K562 (cell line): Measurements from ENCODE around the gene IMP4. TPM values are rescaled to one million over a fixed set of nuclear protein-coding genes. Genes with fewer than 3 reads are reported as not detected.

Source experiments
- ATAC-seq: fragments of 200-7000 bp; cut with Tn5 transposase; 3 replicates; pipeline ENCODE4 v1.9.1; 2020; ENCODE audit warnings: moderate library complexity
- BruUV-seq: library from RNA; stranded (reverse); fragments of 400-500 nt; replicated peaks from 2 replicates; lab custom pipeline; 2021; lab: Mats Ljungman, UMichigan
- CTCF ChIA-PET: fragments of 300-600 bp; formaldehyde crosslinking; extraction: SDS; loops from one replicate; lab custom pipeline; 2021; ENCODE audit warnings: low intra/inter-chr PET ratio; lab: Yijun Ruan, JAX
- POLR2A ChIA-PET: fragments of 300-600, 350-650 bp; sonication (Branson Sonifier 250); formaldehyde crosslinking; extraction: SDS; loops from one replicate; lab custom pipeline; 2021; ENCODE audit warnings: antibody characterized with exemption, inconsistent platforms; lab: Yijun Ruan, JAX
- DNase-seq, 4 experiments: peaks; one replicate each; pipeline versions ENCODE4 v3.0.0 to v3.0.0-alpha.2; 2011 to 2018; ENCODE audit warnings: low spot score in 3 of 4, mixed read lengths in 3 of 4; ENCODE audit errors: extremely low read depth in 1 of 4
- FAIRE-seq: peaks from 2 replicates; lab custom pipeline; 2011; peaks lifted over from hg19 to GRCh38; lab: Jason Lieb, UNC
- H2AFZ ChIP-seq: 2 replicates; pipeline ENCODE4 v1.6.0; 2011; ENCODE audit warnings: low read depth, low read length, control low read depth, inconsistent platforms
- H3K27ac ChIP-seq: fragments of 200-600 bp; 3 replicates; pipeline ENCODE4 v1.8.0; 2011; ENCODE audit warnings: low read depth, mild to moderate bottlenecking, control low read depth, inconsistent platforms, low read length, moderate library complexity, mixed read lengths; ENCODE audit errors: extremely low read depth
- H3K27me3 ChIP-seq, 2 experiments: fragments of 300-600 bp in 1 of 2; 2 replicates in 1 of 2; 3 replicates in 1 of 2; pipeline versions ENCODE4 v1.6.0 to v1.8.0; 2011; ENCODE audit warnings: inconsistent platforms in 2 of 2, low read length in 2 of 2, mild to moderate bottlenecking in 1 of 2, mixed read lengths in 1 of 2, moderate library complexity in 1 of 2; ENCODE audit not compliant: control insufficient read depth in 2 of 2, insufficient read depth in 2 of 2
- H3K36me3 ChIP-seq: fragments of 300-600 bp; 3 replicates; pipeline ENCODE4 v1.8.0; 2011; ENCODE audit warnings: mild to moderate bottlenecking, low read length, inconsistent platforms; ENCODE audit not compliant: control insufficient read depth, insufficient read depth
- H3K4me1 ChIP-seq, 2 experiments: fragments of 200-600 bp in 1 of 2; replicated peaks in 1 of 2; 2 replicates in 1 of 2; 3 replicates in 1 of 2; pipeline versions ENCODE4 v1.5.1 to v1.8.0; 2011; ENCODE audit warnings: inconsistent platforms in 2 of 2, low read length in 2 of 2, mild to moderate bottlenecking in 1 of 2, mixed read lengths in 1 of 2, moderate library complexity in 1 of 2; ENCODE audit not compliant: control insufficient read depth in 2 of 2, insufficient read depth in 2 of 2
- H3K4me2 ChIP-seq: 2 replicates; pipeline ENCODE4 v1.6.1; 2011; ENCODE audit warnings: low read length, control low read depth, inconsistent platforms, mixed read lengths; ENCODE audit not compliant: insufficient read depth
- H3K4me3 ChIP-seq: fragments of 200-600 bp; sonication (generic), shearing (Covaris generic); 2 replicates; pipeline ENCODE4 v1.5.1; 2016; ENCODE audit warnings: control low read depth, inconsistent platforms
- H3K79me2 ChIP-seq: fragments of 200-600 bp; 3 replicates; pipeline ENCODE4 v1.8.0; 2011; ENCODE audit warnings: low read length, inconsistent platforms; ENCODE audit not compliant: control insufficient read depth, insufficient read depth
- H3K9ac ChIP-seq, 2 experiments: 2 replicates each; pipeline versions ENCODE4 v1.6.0 to v1.6.1; 2011; ENCODE audit warnings: low read depth in 2 of 2, low read length in 2 of 2, control low read depth in 1 of 2, inconsistent platforms in 1 of 2, mild to moderate bottlenecking in 1 of 2, mixed read lengths in 1 of 2; ENCODE audit not compliant: insufficient read depth in 1 of 2
- H3K9me1 ChIP-seq: one replicate; pipeline ENCODE4 v1.6.0; 2011; ENCODE audit warnings: inconsistent platforms, mild to moderate bottlenecking, low read length, moderate library complexity; ENCODE audit not compliant: control insufficient read depth, insufficient read depth
- H3K9me3 ChIP-seq: replicated peaks from 2 replicates; pipeline ENCODE4 v1.5.1; 2011; ENCODE audit warnings: low read depth, low read length, inconsistent platforms; ENCODE audit not compliant: control insufficient read depth, insufficient read depth
- H4K20me1 ChIP-seq: replicated peaks from 2 replicates; pipeline ENCODE4 v1.6.1; 2011; ENCODE audit warnings: low read length, inconsistent platforms, mixed read lengths; ENCODE audit not compliant: control insufficient read depth, insufficient read depth
- JUN ChIP-seq, 2 experiments: sonication (generic) in 1 of 2; formaldehyde crosslinking in 1 of 2; IDR thresholded peaks; 2 replicates each; pipeline versions ENCODE4 v1.6.1 to v1.8.0; 2012 to 2022; ENCODE audit warnings: borderline replicate concordance in 2 of 2, mild to moderate bottlenecking in 2 of 2, improper control_type of control experiment in 1 of 2, low read depth in 1 of 2, low read length in 1 of 2, missing genetic modification reagents in 1 of 2
- MYNN ChIP-seq, 2 experiments: sonication (generic); formaldehyde crosslinking in 1 of 2; IDR thresholded peaks; 2 replicates each; pipeline versions ENCODE4 v1.5.0 to v1.6.1; 2016 to 2020; ENCODE audit warnings: antibody characterized with exemption in 1 of 2, missing genetic modification reagents in 1 of 2
- NR2C2 ChIP-seq, 2 experiments: fragments of 200-800 bp in 1 of 2; sonication (Bioruptor generic) in 1 of 2; sonication (generic) in 1 of 2; formaldehyde crosslinking in 1 of 2; IDR thresholded peaks; 2 replicates each; pipeline versions ENCODE4 v1.6.1 to v1.8.0; 2016 to 2022; ENCODE audit warnings: mild to moderate bottlenecking in 1 of 2, missing compliant biosample characterization in 1 of 2, missing genetic modification characterization in 1 of 2, missing genetic modification reagents in 1 of 2
- PREB ChIP-seq: sonication (generic); formaldehyde crosslinking; IDR thresholded peaks from 2 replicates; pipeline ENCODE4 v1.8.1; 2023; ENCODE audit warnings: mild to moderate bottlenecking, missing genetic modification reagents
- PTRF ChIP-seq: fragments of 450-650 bp; IDR thresholded peaks from 2 replicates; pipeline ENCODE4 v1.6.1; 2016; ENCODE audit warnings: mild to moderate bottlenecking, missing genetic modification characterization, missing compliant biosample characterization
- REST ChIP-seq, 2 experiments: fragments of 450-650 bp; formaldehyde crosslinking in 1 of 2; IDR thresholded peaks; 2 replicates each; pipeline versions ENCODE4 v1.4.0 to v1.6.1; 2014 to 2020; ENCODE audit warnings: mild to moderate bottlenecking in 2 of 2, borderline replicate concordance in 1 of 2, low read depth in 1 of 2
- SETDB1 ChIP-seq: IDR thresholded peaks from one replicate; pipeline ENCODE4 v1.6.1; 2012; ENCODE audit warnings: low read length, control low read depth, inconsistent platforms
- SMC3 ChIP-seq: conservative IDR thresholded peaks from 2 replicates; pipeline ENCODE4 v1.6.1; 2011; ENCODE audit warnings: low read depth, low read length, improper control_type of control experiment; ENCODE audit not compliant: insufficient read depth
- THAP7 ChIP-seq: fragments of 250-450 bp; sonication (Bioruptor Pico); IDR thresholded peaks from 2 replicates; pipeline ENCODE4 v1.5.0; 2021
- WGBS: fragments of 100-300 bp; shearing (Covaris generic); methylation state at CpG from one replicate; pipeline ENCODE4 v1.1.6; 2016; ENCODE audit warnings: low coverage, mixed read lengths; ENCODE audit not compliant: insufficient coverage; ENCODE audit errors: missing lambda C conversion rate; 5-methylcytosine and 5-hydroxymethylcytosine counted together
- in situ Hi-C: fragments of 300-500 bp; cut with MboI; formaldehyde crosslinking; loops from 4 replicates; pipeline ENCODE4 v1.15.0; 2018; ENCODE audit warnings: inconsistent platforms, mixed read lengths
- intact Hi-C: fragments of 100-400 bp; cut with micrococcal nuclease; formaldehyde crosslinking; loops from 2 replicates; pipeline ENCODE4 v1.14.2; 2022
- polyA plus RNA-seq, 8 experiments: library from polyadenylated mRNA; depleted of rRNA in 4 of 8; stranded (reverse) in 5 of 8; unstranded in 3 of 8; fragments of >200 nt; fragmentation: Nextera tagmentation in 2 of 8; fragmentation: Illumina TruSeq in 1 of 8; extraction: Ambion mirVana in 2 of 8; extraction: Trizol in 1 of 8; gene quantifications; 2 replicates each; pipeline versions ENCODE4 v1.2.1 to v1.2.3, GENCODE V29; 2011 to 2014; ENCODE audit warnings: inconsistent platforms in 1 of 8, missing spikeins in 1 of 8
- total RNA-seq, 7 experiments: library from RNA; depleted of rRNA in 6 of 7; stranded (reverse); fragments of >200 nt in 6 of 7; fragmentation: Illumina TruSeq in 2 of 7; extraction: Trizol in 2 of 7; gene quantifications; 2 replicates each; pipeline versions ENCODE4 v1.2.1 to v1.2.3, GENCODE V29; 2011 to 2021; ENCODE audit warnings: low replicate concordance in 1 of 7

Gene IMP4
- total and polyA plus RNA-seq, 9 of the 15 experiments (the other 6 are each of a cell fraction or from before 2014, with no cell fraction given) = 35.4 to 209 (median 100.0) TPM

- Histone ChIP-seq H3K9ac (no peak overlapping the region), H4K20me1 (no peaks in the 10 kb centered on the region), H3K4me1 (peaks cover 0 to 7% of the 10 kb centered on the region in 2 experiments; a peak in 2 of 5 replicates), H3K36me3 (no peaks in the 10 kb centered on the region), H3K27me3 (peaks cover 5 to 38% of the 10 kb centered on the region in 2 experiments; a peak in 3 of 5 replicates), H3K4me2 (no peak overlapping the region), H3K79me2 (no peaks in the 10 kb centered on the region), H2AFZ (no peak overlapping the region), H3K9me1 (no peaks in the 10 kb centered on the region), H3K4me3 (no peak overlapping the region), H3K27ac (no peak overlapping the region), H3K9me3 (no peaks in the 10 kb centered on the region)
- no peak for ATAC-seq
- in situ Hi-C loops = no loop called here
- WGBS = 0% methylated on average over 1 of the region's 1 CpG
- ChIA-PET CTCF (no interaction called here), POLR2A (interaction anchor here (0.6 kb wide), 1 partner anchor 16 kb away, joined by 3 read pairs; no protein-coding TSS in a partner anchor)
- FAIRE-seq = no peak
- no peak for DNase-seq
- BruUV-seq = no TSS peak
- intact Hi-C loops = no loop called here
- TF ChIP-seq REST (IDR thresholded peaks at IDR 0.05; ENCODE audit: borderline replicate concordance) (no peak), REST (CRISPR knock-in tag; IDR thresholded peaks at IDR 0.05; ENCODE audit: low read depth) (no peak), SETDB1 (no peak), SMC3 (no peak), THAP7 (CRISPR knock-in tag) (no peak), PREB (CRISPR knock-in tag) (no peak), MYNN (IDR thresholded peaks at IDR 0.05) (no peak), MYNN (CRISPR knock-in tag; IDR thresholded peaks at IDR 0.05) (no peak), JUN (IDR thresholded peaks at IDR 0.05; ENCODE audit: borderline replicate concordance, low read depth, low read length) (no peak), JUN (CRISPR knock-in tag; IDR thresholded peaks at IDR 0.05; ENCODE audit: borderline replicate concordance) (no peak), PTRF (tag) (no peak), NR2C2 (CRISPR knock-in tag; IDR thresholded peaks at IDR 0.05) (no peak), NR2C2 (tag; IDR thresholded peaks at IDR 0.05) (no peak)
Measured at GRCh38 chr2:130316596-130316995, 26.1 kb upstream of the IMP4 start.
